SK-N-SH treated with all-trans-retinoic acid at 6 μM for 48 hours (cell line): ENCODE measurements around the gene RADX.

ENCODE experiments used
- ARNTL ChIP-seq: fragments of 450-650 bp; formaldehyde crosslinking; IDR thresholded peaks from 2 replicates; pipeline ENCODE4 v1.5.0; 2020; ENCODE audit warnings: low read depth, mild to moderate bottlenecking, moderate library complexity, borderline replicate concordance
- ESRRG ChIP-seq: fragments of 250-450 bp; sonication (Bioruptor Pico); IDR thresholded peaks from 2 replicates; pipeline ENCODE4 v1.6.1; 2021; ENCODE audit warnings: mild to moderate bottlenecking
- GLIS3 ChIP-seq: fragments of 250-450 bp; sonication (Bioruptor Pico); IDR thresholded peaks from 2 replicates; pipeline ENCODE4 v1.5.0; 2020; ENCODE audit warnings: mild to moderate bottlenecking, moderate library complexity
- RARB ChIP-seq: fragments of 250-450 bp; sonication (Bioruptor Pico); IDR thresholded peaks from 2 replicates; pipeline ENCODE4 v1.8.0; 2021; ENCODE audit warnings: mild to moderate bottlenecking, moderate library complexity
- TCF4 ChIP-seq: fragments of 250-450 bp; sonication (Bioruptor Pico); IDR thresholded peaks from 2 replicates; pipeline ENCODE4 v1.8.0; 2021; ENCODE audit warnings: mild to moderate bottlenecking, moderate library complexity, borderline replicate concordance
- ZC3H10 ChIP-seq: fragments of 250-450 bp; sonication (Bioruptor Pico); IDR thresholded peaks from 2 replicates; pipeline ENCODE4 v1.5.1; 2021; ENCODE audit warnings: mild to moderate bottlenecking, moderate library complexity
- ZFP3 ChIP-seq: fragments of 250-450 bp; sonication (Bioruptor Pico); IDR thresholded peaks from 2 replicates; pipeline ENCODE4 v1.5.0; 2020; ENCODE audit warnings: mild to moderate bottlenecking, moderate library complexity
- ZFP30 ChIP-seq: fragments of 450-650 bp; formaldehyde crosslinking; IDR thresholded peaks from 2 replicates; pipeline ENCODE4 v1.5.0; 2022; ENCODE audit warnings: mild to moderate bottlenecking, moderate library complexity
- ZNF8 ChIP-seq: fragments of 450-650 bp; formaldehyde crosslinking; IDR thresholded peaks from 2 replicates; pipeline ENCODE4 v1.5.0; 2020; ENCODE audit warnings: mild to moderate bottlenecking, moderate library complexity
- TF ChIP-seq, protein P1 (sequence below): fragments of 250-450 bp; sonication (Bioruptor Pico); IDR thresholded peaks from 2 replicates; pipeline ENCODE4 v1.5.0; 2020; ENCODE audit warnings: mild to moderate bottlenecking, moderate library complexity
- TF ChIP-seq, protein P2 (sequence below): fragments of 250-450 bp; sonication (Bioruptor Pico); IDR thresholded peaks from 2 replicates; pipeline ENCODE4 v1.8.0; 2020; ENCODE audit warnings: mild to moderate bottlenecking, moderate library complexity, borderline replicate concordance
- TF ChIP-seq, protein P3 (sequence below): fragments of 250-450 bp; sonication (Bioruptor Pico); IDR thresholded peaks from 2 replicates; pipeline ENCODE4 v1.5.1; 2021; ENCODE audit warnings: mild to moderate bottlenecking, moderate library complexity

DNA sequence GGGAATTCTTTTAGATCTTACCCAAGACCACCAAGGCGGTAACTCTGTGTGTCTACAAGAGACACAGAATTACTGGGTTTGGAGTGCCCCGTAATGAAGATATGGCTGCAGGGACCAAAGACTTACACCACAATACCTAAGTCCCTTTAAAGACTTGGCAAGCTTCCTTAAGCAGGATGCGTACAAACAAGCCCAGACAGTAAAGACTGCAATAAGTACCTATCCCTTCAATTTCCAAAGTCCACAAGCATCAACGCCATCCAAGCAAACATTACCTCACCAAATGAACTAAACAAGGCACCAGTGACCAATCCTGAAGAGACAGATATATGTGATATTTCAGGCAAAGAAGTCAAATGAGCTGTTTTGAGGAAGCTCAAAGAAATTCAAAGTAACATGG is 72.4 kb downstream of the RADX start:
- TF ChIP-seq, protein P1, sequence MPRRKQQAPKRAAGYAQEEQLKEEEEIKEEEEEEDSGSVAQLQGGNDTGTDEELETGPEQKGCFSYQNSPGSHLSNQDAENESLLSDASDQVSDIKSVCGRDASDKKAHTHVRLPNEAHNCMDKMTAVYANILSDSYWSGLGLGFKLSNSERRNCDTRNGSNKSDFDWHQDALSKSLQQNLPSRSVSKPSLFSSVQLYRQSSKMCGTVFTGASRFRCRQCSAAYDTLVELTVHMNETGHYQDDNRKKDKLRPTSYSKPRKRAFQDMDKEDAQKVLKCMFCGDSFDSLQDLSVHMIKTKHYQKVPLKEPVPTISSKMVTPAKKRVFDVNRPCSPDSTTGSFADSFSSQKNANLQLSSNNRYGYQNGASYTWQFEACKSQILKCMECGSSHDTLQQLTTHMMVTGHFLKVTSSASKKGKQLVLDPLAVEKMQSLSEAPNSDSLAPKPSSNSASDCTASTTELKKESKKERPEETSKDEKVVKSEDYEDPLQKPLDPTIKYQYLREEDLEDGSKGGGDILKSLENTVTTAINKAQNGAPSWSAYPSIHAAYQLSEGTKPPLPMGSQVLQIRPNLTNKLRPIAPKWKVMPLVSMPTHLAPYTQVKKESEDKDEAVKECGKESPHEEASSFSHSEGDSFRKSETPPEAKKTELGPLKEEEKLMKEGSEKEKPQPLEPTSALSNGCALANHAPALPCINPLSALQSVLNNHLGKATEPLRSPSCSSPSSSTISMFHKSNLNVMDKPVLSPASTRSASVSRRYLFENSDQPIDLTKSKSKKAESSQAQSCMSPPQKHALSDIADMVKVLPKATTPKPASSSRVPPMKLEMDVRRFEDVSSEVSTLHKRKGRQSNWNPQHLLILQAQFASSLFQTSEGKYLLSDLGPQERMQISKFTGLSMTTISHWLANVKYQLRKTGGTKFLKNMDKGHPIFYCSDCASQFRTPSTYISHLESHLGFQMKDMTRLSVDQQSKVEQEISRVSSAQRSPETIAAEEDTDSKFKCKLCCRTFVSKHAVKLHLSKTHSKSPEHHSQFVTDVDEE (CRISPR knock-in tag), result no peak
- TF ChIP-seq ZC3H10 (CRISPR knock-in tag), result no peak
- no peak for TF ChIP-seq ZFP3
- TF ChIP-seq GLIS3 (CRISPR knock-in tag), result no peak
- no peak for TF ChIP-seq RARB
- no peak for TF ChIP-seq TCF4 (CRISPR knock-in tag)
- no peak for TF ChIP-seq ARNTL
- TF ChIP-seq, protein P2, sequence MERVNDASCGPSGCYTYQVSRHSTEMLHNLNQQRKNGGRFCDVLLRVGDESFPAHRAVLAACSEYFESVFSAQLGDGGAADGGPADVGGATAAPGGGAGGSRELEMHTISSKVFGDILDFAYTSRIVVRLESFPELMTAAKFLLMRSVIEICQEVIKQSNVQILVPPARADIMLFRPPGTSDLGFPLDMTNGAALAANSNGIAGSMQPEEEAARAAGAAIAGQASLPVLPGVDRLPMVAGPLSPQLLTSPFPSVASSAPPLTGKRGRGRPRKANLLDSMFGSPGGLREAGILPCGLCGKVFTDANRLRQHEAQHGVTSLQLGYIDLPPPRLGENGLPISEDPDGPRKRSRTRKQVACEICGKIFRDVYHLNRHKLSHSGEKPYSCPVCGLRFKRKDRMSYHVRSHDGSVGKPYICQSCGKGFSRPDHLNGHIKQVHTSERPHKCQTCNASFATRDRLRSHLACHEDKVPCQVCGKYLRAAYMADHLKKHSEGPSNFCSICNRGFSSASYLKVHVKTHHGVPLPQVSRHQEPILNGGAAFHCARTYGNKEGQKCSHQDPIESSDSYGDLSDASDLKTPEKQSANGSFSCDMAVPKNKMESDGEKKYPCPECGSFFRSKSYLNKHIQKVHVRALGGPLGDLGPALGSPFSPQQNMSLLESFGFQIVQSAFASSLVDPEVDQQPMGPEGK (CRISPR knock-in tag), result no peak
- TF ChIP-seq ZFP30 (CRISPR knock-in tag), result no peak
- TF ChIP-seq, protein P3, sequence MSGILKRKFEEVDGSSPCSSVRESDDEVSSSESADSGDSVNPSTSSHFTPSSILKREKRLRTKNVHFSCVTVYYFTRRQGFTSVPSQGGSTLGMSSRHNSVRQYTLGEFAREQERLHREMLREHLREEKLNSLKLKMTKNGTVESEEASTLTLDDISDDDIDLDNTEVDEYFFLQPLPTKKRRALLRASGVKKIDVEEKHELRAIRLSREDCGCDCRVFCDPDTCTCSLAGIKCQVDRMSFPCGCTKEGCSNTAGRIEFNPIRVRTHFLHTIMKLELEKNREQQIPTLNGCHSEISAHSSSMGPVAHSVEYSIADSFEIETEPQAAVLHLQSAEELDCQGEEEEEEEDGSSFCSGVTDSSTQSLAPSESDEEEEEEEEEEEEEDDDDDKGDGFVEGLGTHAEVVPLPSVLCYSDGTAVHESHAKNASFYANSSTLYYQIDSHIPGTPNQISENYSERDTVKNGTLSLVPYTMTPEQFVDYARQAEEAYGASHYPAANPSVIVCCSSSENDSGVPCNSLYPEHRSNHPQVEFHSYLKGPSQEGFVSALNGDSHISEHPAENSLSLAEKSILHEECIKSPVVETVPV (CRISPR knock-in tag), result no peak
- TF ChIP-seq ZNF8 (CRISPR knock-in tag), result no peak
- TF ChIP-seq ESRRG (CRISPR knock-in tag), result no peak
